ELR (cell line): ENCODE measurements around the gene IQCE.
"Not testable (repeated sequence)": the region's sequence is repeated elsewhere in the genome, so short reads cannot be mapped to it uniquely, and the experiment has no call there.

ENCODE experiments used
- DNase-seq: peaks from one replicate; pipeline ENCODE4 v3.0.0-alpha.2; 2015; ENCODE audit warnings: low read depth

IQCE gene

DNA sequence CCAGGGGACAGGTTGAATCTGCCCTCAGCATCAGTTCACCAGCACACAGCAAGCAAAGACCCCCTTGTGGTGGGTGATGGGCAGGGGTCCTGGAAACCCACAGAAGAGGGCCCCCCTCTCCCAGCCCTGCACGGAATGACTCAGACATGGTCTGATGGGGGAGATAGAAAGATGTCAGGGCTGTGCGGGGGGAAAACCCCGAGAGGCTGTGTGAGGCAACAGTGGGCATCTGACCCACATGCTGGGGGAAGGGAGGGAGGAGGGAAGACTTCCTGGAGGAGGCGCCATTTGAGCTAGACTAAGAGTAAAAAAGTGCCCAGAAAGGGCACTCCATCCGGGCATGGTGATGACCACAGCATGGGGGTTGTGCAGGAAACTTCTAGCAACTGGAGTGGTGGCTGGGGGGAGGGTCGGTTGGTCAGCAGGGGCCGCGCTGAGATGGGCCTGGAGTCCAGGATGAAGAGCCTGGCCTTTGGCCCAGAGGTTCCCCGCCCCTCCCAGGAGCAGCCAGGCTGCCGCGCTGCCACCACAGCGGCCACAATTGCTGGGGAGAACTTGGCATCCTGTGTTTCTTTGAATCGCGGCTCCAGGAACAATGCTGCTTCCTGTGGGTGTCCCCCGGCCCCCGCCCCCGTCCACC lies 36.7 kb upstream of the IQCE start:
- peak; percentile 62 for DNase-seq

DNA sequence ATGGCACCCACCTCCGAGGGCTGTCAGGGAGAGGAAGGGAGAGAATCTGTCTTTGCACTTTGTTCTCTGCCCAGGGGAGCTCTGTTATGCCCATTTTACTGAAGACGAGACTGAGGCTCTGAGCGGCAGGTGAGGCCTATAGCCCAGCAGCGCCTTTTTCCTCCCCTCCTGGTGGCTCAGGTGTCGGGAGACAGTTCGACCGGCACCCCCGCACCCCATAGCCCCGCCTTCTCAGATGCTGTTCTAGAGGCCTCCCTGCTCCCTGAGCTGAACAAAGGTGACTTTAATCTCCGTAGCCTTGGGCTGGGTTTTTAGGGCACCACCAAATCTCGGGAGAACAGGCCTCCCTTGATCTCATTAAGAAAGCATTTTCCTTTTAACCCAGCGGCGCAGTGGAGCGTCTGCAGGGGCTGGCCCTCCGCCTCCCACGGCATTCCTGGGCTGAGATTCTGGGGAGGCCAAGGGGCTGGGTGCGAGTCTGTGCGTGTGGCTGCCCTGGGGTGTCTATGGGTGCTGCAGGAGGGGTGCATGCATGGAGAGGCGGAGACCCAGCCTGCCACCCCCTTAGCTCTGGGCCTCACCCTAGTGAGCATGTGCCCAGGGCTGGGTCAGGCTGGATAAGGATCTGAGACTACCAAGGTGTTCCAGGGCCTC lies 35.9 kb upstream of the IQCE start:
- peak; percentile 79 for DNase-seq

DNA sequence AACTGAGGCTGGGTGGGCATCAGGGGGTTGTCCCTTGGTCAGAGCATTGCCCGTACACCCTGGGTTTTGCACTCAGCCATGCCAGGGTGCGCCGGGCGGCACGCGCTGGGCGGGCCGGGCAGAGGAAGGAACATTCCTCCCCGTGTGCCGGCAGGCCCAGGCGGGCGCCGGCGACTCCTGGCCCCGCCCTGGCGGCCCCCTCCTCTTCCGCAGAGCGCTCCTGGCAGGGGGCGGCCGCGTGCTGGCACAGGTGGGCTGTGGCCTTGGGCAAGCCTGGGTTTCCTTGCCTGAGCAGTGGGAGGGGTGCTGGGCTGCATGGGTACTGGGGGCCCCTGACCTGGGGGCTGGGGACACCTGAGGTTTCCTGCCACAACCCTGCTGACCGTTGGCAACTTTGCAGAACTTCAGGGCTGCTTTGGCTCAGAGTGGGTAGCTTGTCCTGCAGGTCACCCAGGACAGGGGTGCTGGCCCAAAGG lies 35.3 kb upstream of the IQCE start:
- DNase-seq, result no peak

DNA sequence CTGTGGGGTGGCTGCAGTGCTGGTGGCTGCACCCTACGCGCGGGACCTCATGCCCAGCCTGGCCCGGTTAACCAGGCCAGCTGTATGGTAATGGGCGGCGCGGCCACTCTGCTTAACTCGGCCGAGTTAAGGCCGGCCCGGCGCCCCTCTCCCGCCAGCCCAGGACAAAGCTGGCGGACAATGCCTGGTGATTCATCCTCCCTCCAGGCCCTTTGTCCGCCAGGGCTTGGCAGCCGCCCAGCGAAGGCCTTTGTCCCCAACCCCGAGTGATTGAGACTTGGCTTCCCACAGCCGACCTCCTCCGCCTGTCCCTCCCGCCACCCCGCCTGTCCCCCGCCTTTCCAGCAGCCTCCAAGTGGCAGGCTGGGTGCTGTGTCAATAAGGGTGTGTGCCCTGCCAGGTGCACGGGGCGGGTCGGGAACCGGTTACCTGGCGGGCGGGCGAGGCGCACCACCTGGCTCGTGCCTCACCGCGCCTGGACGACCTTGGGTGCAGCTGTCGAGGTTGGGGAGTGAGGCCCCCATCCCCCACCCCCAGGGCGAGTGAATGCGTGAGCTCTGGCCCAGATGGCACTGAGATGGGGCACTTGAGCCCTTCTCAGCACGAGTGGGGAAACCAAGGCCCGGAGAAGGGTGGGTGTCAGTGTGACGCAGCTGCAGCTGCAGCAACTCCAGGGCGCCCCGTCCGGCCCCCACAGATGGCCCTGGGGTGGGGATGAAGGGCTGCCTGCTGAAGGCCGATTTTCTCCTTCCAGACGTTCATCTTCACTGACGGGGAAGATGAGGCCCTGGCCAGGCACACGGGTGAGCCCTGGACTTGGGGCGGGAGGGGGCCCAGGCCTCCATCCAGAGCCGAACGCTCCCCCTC lies 34.6 kb upstream of the IQCE start:
- peak; percentile 85 for DNase-seq

DNA sequence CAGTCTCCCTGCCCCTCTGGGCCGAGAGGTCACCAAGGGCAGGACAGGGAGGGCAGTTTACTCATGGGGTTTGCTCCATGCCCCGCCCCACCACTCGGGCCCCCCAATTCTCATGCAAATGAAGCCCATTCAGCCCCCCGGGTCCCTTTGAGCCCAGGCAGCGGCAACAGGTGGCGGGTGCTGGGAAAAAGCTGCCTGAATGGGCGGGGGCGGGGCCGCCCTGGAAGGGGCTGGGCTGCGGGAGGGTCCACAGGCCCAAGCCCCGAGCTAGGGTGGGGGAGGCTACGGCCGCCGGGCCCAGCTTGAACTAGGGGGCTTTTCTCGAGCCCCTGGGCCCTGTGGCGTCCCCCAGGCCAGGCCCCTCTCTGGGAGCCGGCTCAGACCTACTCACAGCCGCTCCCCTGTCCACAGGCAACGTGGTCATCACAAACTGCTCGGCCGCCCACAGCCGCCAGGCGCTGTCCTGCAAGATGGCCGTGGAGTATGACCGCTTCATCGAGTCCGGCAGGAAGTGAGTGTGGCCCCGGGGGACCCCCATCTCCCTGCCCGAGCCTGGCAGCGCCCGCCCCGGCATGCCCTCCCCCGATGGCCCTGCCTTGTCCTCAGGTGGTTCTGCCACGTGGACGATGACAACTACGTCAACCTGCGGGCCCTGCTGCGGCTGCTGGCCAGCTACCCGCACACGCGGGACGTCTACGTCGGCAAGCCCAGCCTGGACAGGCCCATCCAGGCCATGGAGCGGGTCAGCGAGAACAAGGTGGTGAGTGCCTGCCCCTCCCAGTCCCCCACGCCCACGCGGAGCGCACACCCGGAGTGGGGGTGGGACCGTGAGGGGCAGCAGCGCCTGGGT lies 33.7 kb upstream of the IQCE start:
- DNase-seq, result no peak

DNA sequence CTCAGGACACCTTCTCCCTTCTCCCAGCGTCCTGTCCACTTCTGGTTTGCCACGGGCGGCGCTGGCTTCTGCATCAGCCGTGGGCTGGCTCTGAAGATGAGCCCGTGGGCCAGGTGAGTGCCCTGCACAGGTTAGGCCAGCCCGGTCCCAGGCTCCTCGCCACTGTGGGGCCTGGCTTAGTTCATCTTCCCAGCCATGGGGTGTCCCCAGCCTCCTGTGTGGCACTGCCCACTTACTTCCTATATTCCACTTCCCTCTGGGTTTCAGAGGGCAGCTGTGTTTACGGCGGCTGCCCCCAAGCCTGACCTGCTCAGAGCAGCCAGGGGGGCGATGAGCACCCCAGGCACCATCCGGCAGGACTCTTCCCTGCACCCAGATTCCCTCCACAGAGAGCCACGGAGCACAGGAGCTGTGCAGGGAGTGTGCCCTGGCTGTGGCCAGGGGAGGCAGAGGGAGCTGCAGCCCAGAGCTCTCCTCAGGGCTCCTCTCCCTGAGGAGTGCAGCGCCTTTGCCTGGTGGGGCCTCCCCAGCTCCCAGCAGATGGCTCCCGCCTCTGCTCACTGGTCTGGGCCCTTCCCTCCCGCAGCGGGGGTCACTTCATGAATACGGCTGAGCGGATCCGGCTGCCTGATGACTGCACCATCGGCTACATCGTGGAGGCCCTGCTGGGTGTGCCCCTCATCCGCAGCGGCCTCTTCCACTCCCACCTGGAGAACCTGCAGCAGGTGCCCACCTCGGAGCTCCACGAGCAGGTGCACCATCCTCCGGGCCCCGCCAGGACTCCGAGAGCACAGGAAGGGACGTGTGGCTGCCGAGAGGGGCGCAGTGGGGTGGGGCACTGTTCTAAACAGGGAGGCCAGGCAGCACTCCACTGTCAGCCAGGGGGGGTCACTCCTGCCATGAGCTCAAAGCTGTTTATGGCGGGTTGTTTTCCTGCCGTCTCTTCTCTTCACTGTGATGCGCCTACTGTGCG lies 32.8 kb upstream of the IQCE start:
- DNase-seq, result no peak

DNA sequence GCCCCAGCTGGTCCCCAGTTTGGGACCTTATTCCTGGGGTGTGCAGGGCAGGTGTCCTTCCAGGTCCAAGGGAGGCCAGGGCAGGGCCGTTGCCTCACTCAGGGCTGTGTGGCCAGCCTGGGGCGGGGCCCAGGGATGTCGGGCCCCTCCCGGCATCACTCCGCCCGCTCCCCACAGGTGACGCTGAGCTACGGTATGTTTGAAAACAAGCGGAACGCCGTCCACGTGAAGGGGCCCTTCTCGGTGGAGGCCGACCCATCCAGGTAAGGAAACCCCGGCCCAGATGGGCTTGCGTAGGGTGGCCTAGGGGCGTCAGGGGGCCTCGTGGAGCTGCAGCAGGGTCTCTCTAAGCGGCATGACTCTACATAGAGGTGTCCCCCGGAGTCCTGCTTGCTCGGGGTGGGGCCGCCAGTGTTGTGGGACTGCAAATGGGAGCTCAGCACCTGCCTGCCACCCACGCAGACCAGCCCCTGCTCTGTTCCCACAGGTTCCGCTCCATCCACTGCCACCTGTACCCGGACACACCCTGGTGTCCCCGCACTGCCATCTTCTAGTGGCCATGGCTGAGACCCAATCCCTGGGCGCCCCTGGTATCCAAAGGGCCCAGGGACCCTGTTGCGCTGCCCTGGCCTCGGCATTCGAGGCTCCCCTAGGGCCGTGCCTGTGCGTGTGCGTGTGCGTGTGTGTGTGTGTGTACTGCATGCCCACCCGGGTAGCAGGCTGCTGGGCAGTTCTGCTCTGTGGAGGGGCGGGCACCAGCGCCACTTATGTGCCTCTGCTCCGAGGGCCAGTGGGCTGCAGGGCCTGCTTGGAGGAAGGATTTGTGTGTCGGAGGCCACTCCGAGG lies 31.9 kb upstream of the IQCE start:
- no peak for DNase-seq

DNA sequence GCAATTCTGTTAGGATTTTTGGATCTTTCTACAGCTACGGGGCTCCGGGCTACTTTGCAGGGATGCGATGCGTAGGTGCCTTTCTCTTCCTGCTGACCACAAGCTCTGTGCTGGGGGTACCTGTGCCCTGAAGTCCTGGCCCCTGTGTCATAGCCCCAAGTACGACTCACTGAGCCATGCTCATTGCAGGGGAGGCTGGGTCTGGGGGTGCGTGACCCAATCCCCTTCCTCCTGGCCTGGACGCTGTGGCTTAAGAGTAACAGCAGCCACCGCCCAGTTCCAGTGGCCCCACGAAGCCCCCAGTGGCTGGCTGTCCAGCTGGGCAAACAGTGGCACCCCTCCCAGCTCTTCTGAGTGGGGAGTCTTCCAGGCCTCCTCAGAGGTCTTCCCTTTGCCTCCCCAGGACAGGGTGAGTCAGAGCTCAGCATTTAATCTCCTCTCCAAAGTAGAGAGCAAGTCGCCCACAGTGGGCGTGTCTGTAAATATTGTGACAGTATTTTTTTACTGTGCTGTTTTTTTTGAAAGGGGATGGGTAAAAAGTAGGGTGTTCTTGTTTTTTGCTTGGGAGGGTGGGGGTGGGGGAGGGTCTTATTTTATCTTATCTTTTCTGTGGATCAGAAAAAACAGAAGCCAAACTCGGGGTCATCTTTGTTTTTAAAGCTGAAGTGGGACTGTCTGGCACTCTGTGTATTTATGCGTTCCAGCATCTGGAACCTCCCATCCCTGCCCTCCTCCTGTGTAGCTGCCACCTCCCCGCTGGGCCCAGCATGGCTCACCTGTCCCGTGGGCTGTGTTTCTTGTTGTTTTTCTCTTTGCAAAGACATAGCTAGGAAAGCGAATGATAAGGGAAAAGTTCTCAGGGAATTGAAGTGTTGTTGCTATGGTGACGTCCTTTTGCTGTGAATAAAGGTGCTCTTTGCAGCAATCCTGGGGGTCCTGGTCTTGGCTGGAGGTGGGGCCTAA lies 31.0 kb upstream of the IQCE start:
- peak; percentile 84 for DNase-seq

DNA sequence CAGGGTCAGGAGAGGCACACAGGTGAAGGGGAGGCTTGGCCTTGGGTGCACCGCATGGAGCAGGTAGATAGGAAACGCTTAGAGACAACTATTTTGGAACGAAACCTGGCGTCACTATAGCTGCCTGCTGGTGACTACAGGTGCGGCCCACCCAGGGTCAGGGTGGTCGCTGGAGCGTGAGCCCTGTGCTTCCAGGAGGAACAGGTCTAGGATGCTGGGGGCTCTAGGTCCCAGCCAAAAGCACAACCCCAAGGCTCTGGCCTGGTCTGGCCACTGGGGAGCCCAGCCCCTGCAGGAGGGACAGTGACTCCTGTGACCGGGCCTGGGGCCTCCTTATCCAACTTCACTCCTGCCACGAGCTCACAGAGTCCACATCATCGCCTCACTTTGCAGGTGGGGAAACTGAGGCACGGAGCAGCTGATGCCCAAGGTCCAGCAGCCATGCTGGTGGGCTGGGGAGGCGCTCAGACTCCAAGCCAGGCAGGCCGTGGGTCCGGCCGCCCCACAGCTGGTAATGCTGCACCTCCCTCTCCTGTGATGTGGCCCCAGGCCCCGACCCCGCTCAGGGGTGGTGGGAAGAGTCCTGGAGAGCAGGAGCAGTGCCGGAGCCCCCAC lies 30.2 kb upstream of the IQCE start:
- DNase-seq, result no peak

DNA sequence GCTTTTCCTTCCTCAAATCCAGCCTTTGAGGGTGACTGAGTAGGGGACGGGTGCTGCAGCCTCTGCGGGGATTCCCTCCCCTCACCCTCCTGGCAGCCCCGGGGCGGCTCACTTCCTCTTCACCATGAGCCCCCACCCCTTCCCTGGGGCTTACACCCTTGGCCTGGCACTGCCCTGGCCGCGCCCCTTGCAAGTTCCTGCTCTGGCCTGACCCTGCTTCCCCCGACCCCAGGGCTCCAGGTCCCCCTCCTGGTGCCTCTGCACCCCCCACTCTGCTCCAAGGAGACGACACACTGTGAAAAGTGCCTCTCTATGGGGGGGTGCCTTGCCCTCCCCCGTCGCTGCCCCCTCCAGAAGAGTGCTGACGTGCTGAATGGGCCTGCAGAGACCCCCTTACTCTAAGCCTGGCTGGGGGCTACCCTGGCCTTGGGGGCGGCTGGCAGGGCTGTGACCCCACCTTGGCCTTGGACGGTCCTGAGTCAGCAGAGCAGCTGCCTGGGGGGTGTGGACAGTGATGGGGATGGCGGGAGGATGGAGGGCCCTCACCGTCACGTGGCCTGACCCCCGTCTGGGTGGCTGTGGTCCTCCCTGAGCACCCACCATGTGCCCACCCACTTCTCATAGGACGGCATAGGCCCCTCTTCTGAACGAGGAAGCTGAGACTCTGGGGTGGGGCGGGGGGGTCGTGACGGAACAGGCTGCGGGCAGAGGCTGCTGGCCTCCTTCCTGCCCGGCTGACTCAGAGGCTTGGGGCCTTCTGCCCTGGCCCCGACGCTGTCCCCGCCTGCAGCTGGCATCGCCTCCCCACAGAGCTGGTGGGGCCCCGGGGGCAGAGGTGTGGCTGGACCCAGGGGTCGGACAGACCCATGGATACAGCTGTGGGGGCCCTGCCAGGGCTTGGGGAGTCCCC lies 29.4 kb upstream of the IQCE start:
- DNase-seq, result peak; percentile 81

DNA sequence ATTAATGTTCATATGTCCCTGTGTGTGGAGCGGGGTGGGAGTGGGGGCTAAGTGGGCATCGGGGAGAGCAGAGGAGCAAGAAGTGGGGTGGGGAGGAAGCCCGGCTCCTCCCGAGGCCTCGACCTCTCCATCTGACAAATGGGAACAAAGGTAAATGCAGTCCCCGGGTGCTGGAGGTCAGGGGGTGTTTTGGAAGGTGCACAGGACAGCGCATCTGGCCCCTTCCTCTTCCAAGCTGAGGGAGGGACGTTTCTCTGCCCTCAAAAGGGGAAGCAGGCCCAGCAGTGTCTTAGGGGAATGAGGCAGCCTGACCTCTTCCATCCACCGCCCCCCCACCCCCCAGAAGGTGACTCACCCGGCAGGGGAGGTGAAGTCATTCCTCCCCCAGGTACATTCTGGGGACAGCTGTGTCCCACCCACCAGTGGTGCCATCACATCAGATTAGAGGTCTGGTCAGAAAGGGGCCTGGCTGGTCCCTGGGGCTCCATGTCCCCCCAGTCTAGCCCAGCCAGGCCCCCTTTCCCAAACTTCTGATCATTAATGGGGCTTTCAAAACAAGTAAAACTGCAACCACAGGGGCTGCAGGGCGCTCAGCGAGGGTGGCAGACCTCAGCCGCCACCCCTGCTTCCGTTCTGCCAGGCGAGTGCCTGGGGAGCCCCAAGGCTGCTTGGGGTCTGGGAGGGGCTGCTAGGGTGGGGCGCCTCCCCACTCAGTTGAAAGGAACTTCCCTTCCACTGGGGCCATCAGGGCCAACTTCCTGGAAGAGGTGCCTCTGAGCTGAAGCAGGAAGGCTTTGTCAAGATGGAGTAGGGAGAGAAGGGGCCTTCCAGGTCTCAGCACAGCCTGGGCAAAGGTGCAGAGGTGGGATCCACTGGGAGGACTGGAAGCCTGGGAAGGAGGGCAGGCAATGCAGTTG lies 28.4 kb upstream of the IQCE start:
- DNase-seq, result peak; percentile 63

DNA sequence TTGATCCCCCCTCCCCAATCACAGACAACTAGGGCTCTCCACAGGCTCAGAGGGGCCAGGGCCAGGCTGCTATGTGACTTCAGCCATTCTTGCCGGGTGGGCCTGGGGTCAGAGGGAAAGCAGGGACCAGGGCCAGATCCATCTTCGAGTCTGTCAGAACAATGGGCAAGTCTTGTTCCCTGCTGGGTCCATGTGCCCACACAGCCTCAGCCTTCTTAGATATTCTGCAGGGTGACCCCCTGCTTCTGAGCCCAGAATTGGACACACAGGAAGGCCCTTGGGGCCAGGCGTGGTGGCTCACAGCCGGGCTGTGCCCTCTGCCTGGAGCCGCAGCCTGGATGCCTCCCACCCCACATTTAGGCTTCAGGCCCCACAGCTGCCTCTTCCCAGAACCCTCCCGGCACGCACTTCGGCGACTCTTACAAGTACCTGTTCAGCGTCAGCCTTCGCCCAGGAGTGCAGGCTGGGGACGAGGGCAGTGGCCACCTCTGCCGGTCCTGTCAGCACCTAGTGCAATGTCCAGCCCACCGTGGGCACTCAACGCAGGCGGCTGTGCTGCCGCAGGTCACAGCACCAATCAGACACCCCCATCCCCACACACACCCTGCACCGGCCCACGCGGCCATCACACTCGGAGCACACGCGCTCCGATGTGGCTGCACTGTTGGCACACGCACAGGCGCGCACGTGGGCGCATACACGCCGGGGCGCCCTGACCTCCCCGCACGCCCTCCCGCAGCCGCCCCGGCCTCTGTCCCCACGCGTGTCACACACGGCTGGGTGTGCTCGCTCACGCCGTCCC lies 27.6 kb upstream of the IQCE start:
- not testable (repeated sequence) for DNase-seq

DNA sequence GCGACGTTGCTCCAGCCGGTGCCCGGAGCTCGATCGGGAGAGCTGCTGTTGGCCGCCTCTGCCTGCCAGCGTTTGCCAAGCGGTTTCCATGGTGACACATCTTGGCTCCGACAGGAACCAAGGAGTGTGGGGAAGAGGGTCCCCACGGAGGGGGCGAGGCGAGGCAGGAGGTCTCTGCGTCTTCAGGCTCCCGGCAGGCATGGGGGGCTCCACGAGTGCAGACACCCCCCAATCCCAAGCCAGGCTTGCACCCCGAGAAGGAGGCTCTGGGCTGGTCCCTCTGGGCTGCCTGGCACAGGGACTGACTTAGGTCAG lies 27.0 kb upstream of the IQCE start:
- DNase-seq, result not testable (repeated sequence)

DNA sequence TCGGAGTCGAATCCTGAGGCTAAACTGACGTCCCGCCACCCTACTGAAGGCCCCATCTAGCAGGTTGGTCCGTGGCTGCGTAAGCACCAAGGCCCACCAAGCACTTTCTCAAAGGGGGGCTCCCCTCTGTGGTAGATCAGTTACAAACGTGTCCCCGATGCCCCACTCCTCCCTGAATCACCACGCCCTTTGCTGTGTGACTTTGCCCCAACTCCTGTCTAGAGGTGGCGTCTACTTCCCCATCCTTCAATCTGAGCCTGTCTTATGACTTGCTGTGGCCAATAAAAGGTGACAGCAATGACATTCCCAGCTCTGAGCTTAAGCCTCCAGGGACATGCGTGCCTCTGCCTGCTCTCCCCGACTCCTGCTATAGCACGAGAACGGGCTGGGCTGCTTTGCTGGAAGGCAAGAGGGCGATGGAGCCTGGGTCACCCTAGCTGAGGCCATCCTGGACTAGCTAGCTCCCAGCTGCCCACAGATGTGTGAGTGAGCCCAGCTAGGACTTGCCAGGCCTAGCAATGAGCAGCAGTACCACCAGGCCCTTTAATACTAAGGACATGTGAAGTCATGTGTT lies 26.5 kb upstream of the IQCE start:
- DNase-seq, result not testable (repeated sequence)

DNA sequence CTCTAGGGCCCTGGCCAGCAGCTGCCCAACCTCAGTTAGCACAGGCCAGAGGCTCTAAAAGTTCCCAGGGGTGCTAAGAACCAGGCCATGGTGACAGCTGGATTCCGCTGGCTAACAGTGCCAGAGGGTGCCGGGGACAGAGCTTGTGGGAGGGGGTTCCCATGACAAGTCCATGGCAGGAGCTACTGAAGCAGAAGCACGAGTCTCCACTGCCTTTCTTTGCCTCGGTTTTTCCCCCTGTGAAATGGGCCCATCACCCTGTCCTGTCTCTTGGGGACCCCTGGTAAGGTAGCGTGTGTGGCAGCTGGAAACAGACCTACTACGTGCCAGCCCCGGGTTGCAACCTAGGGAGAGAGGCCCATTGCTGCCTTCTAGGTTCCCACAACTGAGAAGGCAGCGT lies 26.0 kb upstream of the IQCE start:
- DNase-seq, result not testable (repeated sequence)
